H9 (cell line): ENCODE data around the gene YBX3. TPM values are rescaled to one million over a fixed set of nuclear protein-coding genes. Genes with fewer than 3 reads are reported as not detected.

Experiments
- DNase-seq: peaks from one replicate; pipeline ENCODE4 v3.0.0-alpha.2; 2017
- H2AFZ ChIP-seq: one replicate; pipeline ENCODE4 v1.6.1; 2013; ENCODE audit warnings: mild to moderate bottlenecking, low read length, control low read depth, moderate library complexity
- H2AK5ac ChIP-seq: 2 replicates; pipeline ENCODE4 v1.6.1; 2013; ENCODE audit warnings: low read length, control low read depth, mixed read lengths; ENCODE audit not compliant: insufficient read length
- H2BK120ac ChIP-seq: one replicate; pipeline ENCODE4 v1.6.1; 2013; ENCODE audit warnings: low read depth, mild to moderate bottlenecking, low read length, control low read depth, inconsistent platforms; ENCODE audit not compliant: poor library complexity, severe bottlenecking
- H2BK12ac ChIP-seq: 2 replicates; pipeline ENCODE4 v1.6.1; 2013; ENCODE audit warnings: low read length, control low read depth, mixed read lengths, low read depth; ENCODE audit not compliant: insufficient read length
- H2BK15ac ChIP-seq: 2 replicates; pipeline ENCODE4 v1.6.1; 2013; ENCODE audit warnings: low read depth, low read length, control low read depth
- H2BK20ac ChIP-seq: one replicate; pipeline ENCODE4 v1.6.1; 2013; ENCODE audit warnings: low read depth, mild to moderate bottlenecking, low read length, control low read depth, inconsistent platforms; ENCODE audit not compliant: poor library complexity, severe bottlenecking
- H2BK5ac ChIP-seq: 2 replicates; pipeline ENCODE4 v1.6.1; 2013; ENCODE audit warnings: low read length, control low read depth, mixed read lengths; ENCODE audit not compliant: insufficient read length
- H3K14ac ChIP-seq: 2 replicates; pipeline ENCODE4 v1.6.1; 2013; ENCODE audit warnings: low read length, control low read depth; ENCODE audit not compliant: insufficient read depth
- H3K18ac ChIP-seq: 2 replicates; pipeline ENCODE4 v1.6.1; 2013; ENCODE audit warnings: low read depth, mild to moderate bottlenecking, mixed read lengths, low read length, control low read depth; ENCODE audit not compliant: insufficient read length
- H3K23ac ChIP-seq: 2 replicates; pipeline ENCODE4 v1.6.1; 2013; ENCODE audit warnings: low read length, control low read depth, mixed read lengths, low read depth; ENCODE audit not compliant: insufficient read length
- H3K23me2 ChIP-seq: 2 replicates; pipeline ENCODE4 v1.6.1; 2013; ENCODE audit warnings: low read depth, mild to moderate bottlenecking, mixed read lengths, low read length, control low read depth; ENCODE audit not compliant: insufficient read length, poor library complexity, severe bottlenecking
- H3K27ac ChIP-seq: 2 replicates; pipeline ENCODE4 v1.5.1; 2013; ENCODE audit warnings: low read length, control low read depth, mixed read lengths, low read depth; ENCODE audit not compliant: insufficient read length
- H3K27me3 ChIP-seq: 2 replicates; pipeline ENCODE4 v1.6.1; 2013; ENCODE audit warnings: low read length, control low read depth, inconsistent platforms; ENCODE audit not compliant: insufficient read depth
- H3K4ac ChIP-seq: 2 replicates; pipeline ENCODE4 v1.6.1; 2013; ENCODE audit warnings: low read depth, mild to moderate bottlenecking, control low read depth, inconsistent platforms, low read length, moderate library complexity
- H3K4me1 ChIP-seq: 2 replicates; pipeline ENCODE4 v1.6.1; 2013; ENCODE audit warnings: low read length, control low read depth, inconsistent platforms; ENCODE audit not compliant: insufficient read depth
- H3K4me2 ChIP-seq: 2 replicates; pipeline ENCODE4 v1.6.1; 2013; ENCODE audit warnings: low read length, control low read depth, mixed read lengths; ENCODE audit not compliant: insufficient read length, insufficient read depth
- H3K56ac ChIP-seq: 2 replicates; pipeline ENCODE4 v1.6.1; 2013; ENCODE audit warnings: low read depth, mild to moderate bottlenecking, mixed read lengths, low read length, control low read depth; ENCODE audit not compliant: insufficient read length
- H3K79me1 ChIP-seq: 2 replicates; pipeline ENCODE4 v1.6.1; 2013; ENCODE audit warnings: low read depth, mild to moderate bottlenecking, moderate library complexity, low read length, control low read depth, inconsistent platforms; ENCODE audit not compliant: insufficient read depth, poor library complexity, severe bottlenecking
- H3K79me2 ChIP-seq: 2 replicates; pipeline ENCODE4 v1.6.1; 2013; ENCODE audit warnings: low read length, control low read depth, inconsistent platforms; ENCODE audit not compliant: insufficient read depth
- H3K9ac ChIP-seq: 2 replicates; pipeline ENCODE4 v1.6.1; 2013; ENCODE audit warnings: low read length, control low read depth, mixed read lengths; ENCODE audit not compliant: insufficient read length; ENCODE audit errors: extremely low read depth
- H3K9me3 ChIP-seq: one replicate; pipeline ENCODE4 v1.6.1; 2013; ENCODE audit warnings: low read depth, low read length, inconsistent platforms; ENCODE audit not compliant: control insufficient read depth
- H3T11ph ChIP-seq: one replicate; pipeline ENCODE4 v1.6.1; 2013; ENCODE audit warnings: mild to moderate bottlenecking, low read length, control low read depth, inconsistent platforms
- H4K20me1 ChIP-seq: one replicate; pipeline ENCODE4 v1.6.1; 2013; ENCODE audit not compliant: control insufficient read depth, insufficient read length, insufficient read depth
- H4K5ac ChIP-seq: 2 replicates; pipeline ENCODE4 v1.6.1; 2013; ENCODE audit warnings: low read depth, mild to moderate bottlenecking, mixed read lengths, low read length, control low read depth; ENCODE audit not compliant: insufficient read length
- H4K8ac ChIP-seq: replicated peaks from 2 replicates; pipeline ENCODE4 v1.6.1; 2013; ENCODE audit warnings: low read length, control low read depth, mixed read lengths, low read depth; ENCODE audit not compliant: insufficient read length
- H4K91ac ChIP-seq: 2 replicates; pipeline ENCODE4 v1.6.1; 2013; ENCODE audit warnings: low read depth, mild to moderate bottlenecking, moderate library complexity, mixed read lengths, low read length, control low read depth; ENCODE audit not compliant: insufficient read length
- H3K27ac Mint-ChIP-seq, 3 experiments: 2 replicates in 2 of 3; 3 replicates in 1 of 3; pipeline ENCODE4 v1.8.0; 2020 to 2021; ENCODE audit warnings: mixed read lengths in 3 of 3, mild to moderate bottlenecking in 1 of 3, moderate library complexity in 1 of 3
- H3K27me3 Mint-ChIP-seq: 2 replicates; pipeline ENCODE4 v1.8.0; 2021; ENCODE audit warnings: low read depth, mild to moderate bottlenecking, moderate library complexity, mixed read lengths
- H3K36me3 Mint-ChIP-seq, 3 experiments: 2 replicates in 2 of 3; 3 replicates in 1 of 3; pipeline ENCODE4 v1.8.0; 2020 to 2021; ENCODE audit warnings: low read depth in 3 of 3, mixed read lengths in 3 of 3; ENCODE audit not compliant: insufficient read depth in 1 of 3
- H3K4me1 Mint-ChIP-seq, 2 experiments: 2 replicates each; pipeline ENCODE4 v1.8.0; 2020; ENCODE audit warnings: mixed read lengths in 2 of 2
- H3K4me3 Mint-ChIP-seq, 2 experiments: 2 replicates in 1 of 2; 3 replicates in 1 of 2; pipeline ENCODE4 v1.8.0; 2020 to 2021; ENCODE audit warnings: mild to moderate bottlenecking in 2 of 2, mixed read lengths in 2 of 2, moderate library complexity in 1 of 2
- H3K9me3 Mint-ChIP-seq, 2 experiments: 2 replicates in 1 of 2; 3 replicates in 1 of 2; pipeline ENCODE4 v1.8.0; 2020; ENCODE audit warnings: mild to moderate bottlenecking in 2 of 2, mixed read lengths in 2 of 2, moderate library complexity in 1 of 2
- CTCF ChIP-seq: fragments of 200-600 bp; sonication (generic); conservative IDR thresholded peaks from 3 replicates; pipeline ENCODE4 v1.8.0; 2021; ENCODE audit warnings: antibody characterized with exemption, mild to moderate bottlenecking
- WGBS: extraction: QIAGEN DNeasy Blood & Tissue Kit; methylation state at CpG from one replicate; pipeline ENCODE4 v1.1.7; 2013; ENCODE audit warnings: missing lambda C conversion rate, low lambda C conversion rate, mixed read lengths; ENCODE audit not compliant: insufficient read length; ENCODE audit errors: extremely low coverage; 5-methylcytosine and 5-hydroxymethylcytosine counted together
- total RNA-seq: library from RNA; stranded (reverse); gene quantifications from 2 replicates; pipeline ENCODE4 v1.2.1, GENCODE V29; 2021

Gene YBX3
- total RNA-seq, 1 experiment from 2014 or later, result 343 TPM

DNA sequence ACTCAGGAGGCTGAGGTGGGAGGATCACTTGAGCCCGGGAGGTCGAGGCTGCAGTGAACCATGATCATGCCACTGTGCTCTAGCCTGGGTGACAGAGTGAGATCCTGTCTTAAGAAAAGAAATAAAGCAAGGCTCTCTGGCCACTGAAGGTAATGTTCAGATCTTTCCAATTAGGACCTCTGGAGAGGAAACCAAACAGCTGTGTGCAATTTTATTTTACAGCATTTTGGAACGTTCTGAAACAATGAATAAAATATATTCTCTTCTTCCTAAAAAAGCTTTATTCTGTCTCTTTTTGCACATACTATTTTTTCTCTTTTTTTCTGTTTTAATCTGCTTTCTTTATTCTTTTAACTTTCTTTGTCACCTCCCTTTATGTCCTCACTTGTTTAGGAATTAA lies 5.0 kb upstream of the YBX3 start:
- Histone ChIP-seq H3K9ac (no peak overlapping the region), H3K4me1 (no peaks in the 10 kb centered on the region), H4K20me1 (no peaks in the 10 kb centered on the region), H3K79me2 (no peaks in the 10 kb centered on the region; the same call in 1 of the 2 replicates), H2AFZ (no peak overlapping the region), H2BK120ac (no peak overlapping the region), H3K9me3 (no peaks in the 10 kb centered on the region), H3T11ph (no peak overlapping the region), H3K56ac (no peak overlapping the region), H2BK20ac (no peak overlapping the region), H3K18ac (no peak overlapping the region), H4K5ac (no peak overlapping the region), H4K8ac (no peak overlapping the region), H2AK5ac (no peak overlapping the region), H4K91ac (no peak overlapping the region), H3K14ac (no peak overlapping the region), H2BK5ac (no peak overlapping the region), H2BK15ac (no peak overlapping the region), H3K79me1 (no peaks in the 10 kb centered on the region), H3K4me2 (no peak overlapping the region), H3K4ac (no peak overlapping the region), H3K23ac (no peak overlapping the region), H3K27ac (no peak overlapping the region), H3K27me3 (no peaks in the 10 kb centered on the region; the same call in 1 of the 2 replicates), H2BK12ac (no peak overlapping the region), H3K23me2 (no peaks in the 10 kb centered on the region)
- no peak for TF ChIP-seq CTCF
- Mint-ChIP-seq H3K4me1 (peaks cover 9 to 10% of the 10 kb centered on the region in 2 experiments; a peak in 3 of 4 replicates), H3K27ac (no peak overlapping the region), H3K9me3 (no peaks in the 10 kb centered on the region), H3K27me3 (peaks cover 32% of the 10 kb centered on the region), H3K4me3 (no peak overlapping the region), H3K36me3 (no peaks in the 10 kb centered on the region; a peak in 1 of 7 replicates)
- DNase-seq, result no peak
- WGBS, result no CpG with 5 or more reads among the region's 3 CpGs
